ENCODE results near the gene COMP. TPM values are rescaled to one million over a fixed set of nuclear protein-coding genes. Genes with fewer than 3 reads are reported as not detected.

The COMP gene
- total and polyA plus RNA-seq, 2 donors (not counting 1 experiment from before 2014, with no cell fraction given): not detected

GRCh38 chr19:18796239-18796638 is 5.1 kb upstream of the COMP start:
- Mint-ChIP-seq H3K27me3 (peaks cover 30% of the 10 kb centered on the region), H3K27ac (no peak overlapping the region)

GRCh38 chr19:18795540-18795939 is 4.4 kb upstream of the COMP start:
- Mint-ChIP-seq H3K27me3 (peaks cover 33% of the 10 kb centered on the region), H3K9me3 (ENCODE audit: insufficient read depth) (no peaks in the 10 kb centered on the region), H3K27ac (no peak overlapping the region), H3K4me1 (peaks cover 4% of the 10 kb centered on the region), H3K4me3 (no peak overlapping the region)
- WGBS (ENCODE audit: insufficient coverage): 13% methylated on average over 21 of the region's 21 CpGs
- H3K9ac ChIP-seq (ENCODE audit: low read length): no peak overlapping the region
- ATAC-seq (ENCODE audit: low read depth) (no peak), DNase-seq (peak; percentile 19)
- H3K4me2 ChIP-seq (replicated peaks; ENCODE audit: low read depth, low read length, poor library complexity, severe bottlenecking): no peak overlapping the region
- H3K36me3 ChIP-seq (replicated peaks in 1 of 2; ENCODE audit: control extremely low read depth in 1 of 2, control insufficient read depth in 1 of 2, extremely low read depth in 1 of 2, insufficient read depth in 2 of 2, low read length in 1 of 2): no peaks in the 10 kb centered on the region
- peaks cover 8 to 9% of the 10 kb centered on the region in 2 donors for H3K4me1 ChIP-seq (ENCODE audit: control insufficient read depth in 2 of 2, insufficient read depth in 2 of 2, low read length in 2 of 2)
- no peaks in the 10 kb centered on the region for H3K79me2 ChIP-seq (ENCODE audit: control insufficient read depth, insufficient read depth, low read length)
- peaks cover 0 to 56% (median 9%) of the 10 kb centered on the region in 4 experiments for H3K27me3 ChIP-seq (replicated peaks in 1 of 4; ENCODE audit: control extremely low read depth in 1 of 4, control insufficient read depth in 3 of 4, insufficient read depth in 4 of 4, low read length in 3 of 4)
- H4K20me1 ChIP-seq (ENCODE audit: control insufficient read depth, insufficient read depth, low read length, poor library complexity, severe bottlenecking): no peaks in the 10 kb centered on the region
- no peak overlapping the region for H3K4me3 ChIP-seq (ENCODE audit: control extremely low read depth in 1 of 5, extremely low read depth in 1 of 5, insufficient read depth in 1 of 5, low read depth in 2 of 5, low read length in 4 of 5)
- POLR2A ChIA-PET: no interaction called here
- CTCF ChIA-PET: interaction anchor here (0.6 kb wide), 1 partner anchor 94 kb away, joined by 3 read pairs; no protein-coding TSS in a partner anchor
- no peak overlapping the region for H2AFZ ChIP-seq (ENCODE audit: insufficient read depth, low read depth, low read length, poor library complexity, severe bottlenecking)
- intact Hi-C loops (cut with micrococcal nuclease): no loop called here
- H3K27ac ChIP-seq (ENCODE audit: low read length in 2 of 2): no peak overlapping the region
- TF ChIP-seq CTCF (IDR thresholded peaks at IDR 0.05): no peak
- no peak for TF ChIP-seq EZH2 (IDR thresholded peaks at IDR 0.05; ENCODE audit: borderline replicate concordance, insufficient read depth, low read depth, low read length, poor library complexity, severe bottlenecking)
- peaks cover 0 to 25% (median 0%) of the 10 kb centered on the region in 3 donors for H3K9me3 ChIP-seq (ENCODE audit: control extremely low read depth in 1 of 3, control insufficient read depth in 2 of 3, insufficient read depth in 1 of 3, low read length in 2 of 3)

More at GRCh38 chr19:18796239-18796638, 5.1 kb upstream of the COMP start:
- Histone ChIP-seq H3K4me1 (ENCODE audit: control insufficient read depth in 2 of 2, insufficient read depth in 2 of 2, low read length in 2 of 2) (peaks cover 1 to 2% of the 10 kb centered on the region in 2 donors), H3K79me2 (ENCODE audit: control insufficient read depth, insufficient read depth, low read length) (no peaks in the 10 kb centered on the region), H3K9me3 (ENCODE audit: control extremely low read depth in 1 of 3, control insufficient read depth in 2 of 3, insufficient read depth in 1 of 3, low read length in 2 of 3) (peaks cover 0 to 21% (median 0%) of the 10 kb centered on the region in 3 donors), H3K27ac (ENCODE audit: low read length in 2 of 2) (no peak overlapping the region), H3K4me3 (ENCODE audit: control extremely low read depth in 1 of 5, extremely low read depth in 1 of 5, insufficient read depth in 1 of 5, low read depth in 2 of 5, low read length in 4 of 5) (no peak overlapping the region), H4K20me1 (ENCODE audit: control insufficient read depth, insufficient read depth, low read length, poor library complexity, severe bottlenecking) (no peaks in the 10 kb centered on the region), H3K27me3 (replicated peaks in 1 of 4; ENCODE audit: control extremely low read depth in 1 of 4, control insufficient read depth in 3 of 4, insufficient read depth in 4 of 4, low read length in 3 of 4) (peaks cover 0 to 50% (median 6%) of the 10 kb centered on the region in 4 experiments), H3K4me2 (replicated peaks; ENCODE audit: low read depth, low read length, poor library complexity, severe bottlenecking) (no peak overlapping the region), H2AFZ (ENCODE audit: insufficient read depth, low read depth, low read length, poor library complexity, severe bottlenecking) (no peak overlapping the region), H3K36me3 (replicated peaks in 1 of 2; ENCODE audit: control extremely low read depth in 1 of 2, control insufficient read depth in 1 of 2, extremely low read depth in 1 of 2, insufficient read depth in 2 of 2, low read length in 1 of 2) (no peaks in the 10 kb centered on the region), H3K9ac (ENCODE audit: low read length) (no peak overlapping the region)
- no peak overlapping the region for H3K4me3 Mint-ChIP-seq
- ChIA-PET POLR2A (no interaction called here), CTCF (no interaction called here)
- ATAC-seq (ENCODE audit: low read depth) (no peak), DNase-seq (no peak)
- intact Hi-C loops (cut with micrococcal nuclease): no loop called here
- peaks cover 2% of the 10 kb centered on the region for H3K4me1 Mint-ChIP-seq
- TF ChIP-seq EZH2 (IDR thresholded peaks at IDR 0.05; ENCODE audit: borderline replicate concordance, insufficient read depth, low read depth, low read length, poor library complexity, severe bottlenecking) (no peak), CTCF (IDR thresholded peaks at IDR 0.05) (no peak)
- H3K9me3 Mint-ChIP-seq (ENCODE audit: insufficient read depth): no peaks in the 10 kb centered on the region
- WGBS (ENCODE audit: insufficient coverage): no CpG with 5 or more reads among the region's 2 CpGs

All from B cell (primary cell).